GM23338 (cell line): ENCODE measurements around the gene NEK4. TPM values are rescaled to one million over a fixed set of nuclear protein-coding genes. Genes with fewer than 3 reads are reported as not detected.

Source experiments
- ATAC-seq: fragments of 200-7000 bp; cut with Tn5 transposase; 3 replicates; pipeline ENCODE4 v1.9.1; 2020
- DNase-seq: peaks from one replicate; pipeline ENCODE4 v3.0.0-alpha.2; 2015; ENCODE audit warnings: low spot score
- H2AFZ ChIP-seq: fragments of 200-600 bp; sonication (generic); 2 replicates; pipeline ENCODE4 v1.8.0; 2016; ENCODE audit warnings: antibody characterized with exemption, mild to moderate bottlenecking, moderate library complexity
- H3F3A ChIP-seq: fragments of 200-600 bp; sonication (generic); replicated peaks from 2 replicates; pipeline ENCODE4 v1.8.0; 2017; ENCODE audit warnings: antibody characterized with exemption, mixed run types, low read depth
- H3K27ac ChIP-seq: fragments of 200-600 bp; sonication (generic); 2 replicates; pipeline ENCODE4 v1.6.1; 2016; ENCODE audit warnings: low read depth
- H3K27me3 ChIP-seq: fragments of 200-600 bp; sonication (generic); 2 replicates; pipeline ENCODE4 v1.8.0; 2016; ENCODE audit warnings: mild to moderate bottlenecking, mixed run types, moderate library complexity; ENCODE audit not compliant: insufficient read depth
- H3K36me3 ChIP-seq: fragments of 200-600 bp; sonication (generic); 2 replicates; pipeline ENCODE4 v1.8.0; 2016; ENCODE audit warnings: mild to moderate bottlenecking; ENCODE audit not compliant: insufficient read depth
- H3K4me1 ChIP-seq: fragments of 200-600 bp; sonication (generic); 2 replicates; pipeline ENCODE4 v1.8.0; 2016; ENCODE audit warnings: mild to moderate bottlenecking, moderate library complexity; ENCODE audit not compliant: insufficient read depth
- H3K4me2 ChIP-seq: fragments of 200-600 bp; sonication (generic); 2 replicates; pipeline ENCODE4 v1.7.1; 2017; ENCODE audit warnings: mixed run types
- H3K4me3 ChIP-seq: fragments of 200-600 bp; sonication (generic); 2 replicates; pipeline ENCODE4 v1.6.1; 2016; ENCODE audit warnings: mixed run types
- H3K79me2 ChIP-seq: fragments of 200-600 bp; sonication (generic); replicated peaks from 2 replicates; pipeline ENCODE4 v1.8.0; 2017; ENCODE audit warnings: mild to moderate bottlenecking; ENCODE audit not compliant: insufficient read depth
- H3K9me2 ChIP-seq: fragments of 200-600 bp; sonication (generic); 2 replicates; pipeline ENCODE4 v1.8.0; 2017; ENCODE audit not compliant: insufficient read depth
- H4K20me1 ChIP-seq: fragments of 200-600 bp; sonication (generic); replicated peaks from 2 replicates; pipeline ENCODE4 v1.8.0; 2017; ENCODE audit warnings: mild to moderate bottlenecking; ENCODE audit not compliant: insufficient read depth
- H3K27ac Mint-ChIP-seq: 2 replicates; pipeline ENCODE4 v1.8.0; 2020; ENCODE audit warnings: inconsistent platforms, mild to moderate bottlenecking, moderate library complexity, mixed read lengths
- H3K27me3 Mint-ChIP-seq: 3 replicates; pipeline ENCODE4 v1.8.0; 2022; ENCODE audit warnings: low read depth, mild to moderate bottlenecking, moderate library complexity, mixed read lengths, inconsistent platforms; ENCODE audit not compliant: insufficient read depth, poor library complexity
- H3K36me3 Mint-ChIP-seq: 3 replicates; pipeline ENCODE4 v1.8.0; 2021; ENCODE audit warnings: low read depth, mild to moderate bottlenecking, inconsistent platforms, moderate library complexity, mixed read lengths
- H3K4me1 Mint-ChIP-seq: 3 replicates; pipeline ENCODE4 v1.8.0; 2020; ENCODE audit warnings: mild to moderate bottlenecking, inconsistent platforms, mixed read lengths
- H3K4me3 Mint-ChIP-seq: 3 replicates; pipeline ENCODE4 v1.8.0; 2021; ENCODE audit warnings: moderate library complexity, mild to moderate bottlenecking, inconsistent platforms, mixed read lengths
- H3K9me3 Mint-ChIP-seq: 3 replicates; pipeline ENCODE4 v1.8.0; 2020; ENCODE audit warnings: moderate library complexity, mild to moderate bottlenecking, inconsistent platforms, mixed read lengths
- EZH2 ChIP-seq: fragments of 200-600 bp; sonication (generic); IDR thresholded peaks from one replicate; pipeline ENCODE4 v1.8.0; 2017; ENCODE audit warnings: antibody characterized with exemption, mild to moderate bottlenecking, low read depth; ENCODE audit not compliant: unreplicated experiment
- JUNB ChIP-seq: IDR thresholded peaks from one replicate; pipeline ENCODE4 v1.6.1; 2016; ENCODE audit warnings: antibody characterized with exemption; ENCODE audit not compliant: unreplicated experiment
- POLR2AphosphoS5 ChIP-seq: IDR thresholded peaks from 2 replicates; pipeline ENCODE4 v1.6.1; 2016; ENCODE audit warnings: antibody characterized with exemption, low read depth
- STAT1 ChIP-seq: IDR thresholded peaks from one replicate; pipeline ENCODE4 v1.6.1; 2016; ENCODE audit warnings: antibody characterized with exemption; ENCODE audit not compliant: unreplicated experiment
- ZNF114 ChIP-seq: fragments of 250-450 bp; sonication (Bioruptor Pico); IDR thresholded peaks from 2 replicates; pipeline ENCODE4 v1.5.0; 2020; ENCODE audit warnings: mild to moderate bottlenecking, moderate library complexity
- ZNF331 ChIP-seq: fragments of 250-450 bp; sonication (Bioruptor Pico); IDR thresholded peaks from 2 replicates; pipeline ENCODE4 v1.5.0; 2020; ENCODE audit warnings: low read depth, mild to moderate bottlenecking, moderate library complexity
- polyA plus RNA-seq: library from polyadenylated mRNA; unstranded; fragments of >200 nt; fragmentation: Nextera tagmentation; extraction: Ambion mirVana; gene quantifications from 2 replicates; pipeline ENCODE4 v1.2.1, GENCODE V29; 2016
- total RNA-seq: library from RNA; depleted of rRNA; stranded (reverse); fragments of >200 nt; shearing (Covaris generic); gene quantifications from 2 replicates; pipeline ENCODE4 v1.2.3, GENCODE V29; 2014
- TF ChIP-seq, protein P1 (sequence below): fragments of 250-450 bp; sonication (Bioruptor Pico); IDR thresholded peaks from 2 replicates; pipeline ENCODE4 v1.5.0; 2020; ENCODE audit warnings: mild to moderate bottlenecking, moderate library complexity
- TF ChIP-seq, protein P2 (sequence below), 2 experiments: fragments of 200-600 bp in 1 of 2; sonication (generic) in 1 of 2; conservative IDR thresholded peaks; 2 replicates each; pipeline versions ENCODE4 v1.5.1 to v1.6.1; 2016 to 2017; ENCODE audit warnings: antibody characterized with exemption in 2 of 2, low read depth in 2 of 2, mild to moderate bottlenecking in 2 of 2, moderate library complexity in 1 of 2
- TF ChIP-seq, protein P3 (sequence below): IDR thresholded peaks from one replicate; pipeline ENCODE4 v1.6.1; 2018; ENCODE audit warnings: antibody characterized with exemption; ENCODE audit not compliant: unreplicated experiment

NEK4 gene
- total and polyA plus RNA-seq, 2 experiments from 2014 or later = 8.6 to 42.7 TPM

DNA sequence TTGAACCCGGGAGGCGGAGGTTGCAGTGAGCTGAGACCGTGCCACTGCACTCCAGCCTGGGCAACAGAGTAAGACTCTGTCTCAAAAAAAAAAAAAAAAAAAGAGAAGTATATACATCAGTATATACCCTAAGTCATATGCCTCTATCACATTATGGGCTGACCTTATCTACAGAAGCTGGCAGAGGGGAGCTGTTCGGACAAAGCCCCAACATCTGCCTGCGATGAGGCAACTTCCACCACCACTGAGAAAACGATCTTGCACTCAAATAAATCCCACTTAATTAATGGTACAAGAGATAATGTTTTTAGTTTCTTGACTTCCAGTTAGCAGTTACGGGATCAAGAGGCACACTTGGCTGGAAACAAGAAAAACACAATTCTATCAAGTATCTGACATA lies 67.4 kb downstream of the NEK4 start:
- Mint-ChIP-seq H3K36me3 (peaks cover 8% of the 10 kb centered on the region), H3K27ac (no peak overlapping the region), H3K9me3 (no peaks in the 10 kb centered on the region), H3K4me3 (no peak overlapping the region), H3K4me1 (peaks cover 13% of the 10 kb centered on the region), H3K27me3 (peaks cover 16% of the 10 kb centered on the region)
- Histone ChIP-seq H3K27me3 (no peaks in the 10 kb centered on the region), H3K79me2 (peaks cover 50% of the 10 kb centered on the region), H3F3A (peaks cover 3% of the 10 kb centered on the region; the same call in 1 of the 2 replicates), H3K36me3 (peaks cover 14% of the 10 kb centered on the region), H4K20me1 (peaks cover 19% of the 10 kb centered on the region), H3K4me1 (peaks cover 10% of the 10 kb centered on the region), H3K4me2 (no peak overlapping the region), H2AFZ (no peak overlapping the region), H3K4me3 (no peak overlapping the region), H3K27ac (no peak overlapping the region), H3K9me2 (no peaks in the 10 kb centered on the region)
- DNase-seq (no peak), ATAC-seq (no peak)
- TF ChIP-seq POLR2AphosphoS5 = no peak
- TF ChIP-seq STAT1 = no peak
- TF ChIP-seq ZNF331 (CRISPR knock-in tag) = no peak
- no peak for TF ChIP-seq ZNF114 (CRISPR knock-in tag)
- TF ChIP-seq JUNB = no peak
- TF ChIP-seq, protein P1, sequence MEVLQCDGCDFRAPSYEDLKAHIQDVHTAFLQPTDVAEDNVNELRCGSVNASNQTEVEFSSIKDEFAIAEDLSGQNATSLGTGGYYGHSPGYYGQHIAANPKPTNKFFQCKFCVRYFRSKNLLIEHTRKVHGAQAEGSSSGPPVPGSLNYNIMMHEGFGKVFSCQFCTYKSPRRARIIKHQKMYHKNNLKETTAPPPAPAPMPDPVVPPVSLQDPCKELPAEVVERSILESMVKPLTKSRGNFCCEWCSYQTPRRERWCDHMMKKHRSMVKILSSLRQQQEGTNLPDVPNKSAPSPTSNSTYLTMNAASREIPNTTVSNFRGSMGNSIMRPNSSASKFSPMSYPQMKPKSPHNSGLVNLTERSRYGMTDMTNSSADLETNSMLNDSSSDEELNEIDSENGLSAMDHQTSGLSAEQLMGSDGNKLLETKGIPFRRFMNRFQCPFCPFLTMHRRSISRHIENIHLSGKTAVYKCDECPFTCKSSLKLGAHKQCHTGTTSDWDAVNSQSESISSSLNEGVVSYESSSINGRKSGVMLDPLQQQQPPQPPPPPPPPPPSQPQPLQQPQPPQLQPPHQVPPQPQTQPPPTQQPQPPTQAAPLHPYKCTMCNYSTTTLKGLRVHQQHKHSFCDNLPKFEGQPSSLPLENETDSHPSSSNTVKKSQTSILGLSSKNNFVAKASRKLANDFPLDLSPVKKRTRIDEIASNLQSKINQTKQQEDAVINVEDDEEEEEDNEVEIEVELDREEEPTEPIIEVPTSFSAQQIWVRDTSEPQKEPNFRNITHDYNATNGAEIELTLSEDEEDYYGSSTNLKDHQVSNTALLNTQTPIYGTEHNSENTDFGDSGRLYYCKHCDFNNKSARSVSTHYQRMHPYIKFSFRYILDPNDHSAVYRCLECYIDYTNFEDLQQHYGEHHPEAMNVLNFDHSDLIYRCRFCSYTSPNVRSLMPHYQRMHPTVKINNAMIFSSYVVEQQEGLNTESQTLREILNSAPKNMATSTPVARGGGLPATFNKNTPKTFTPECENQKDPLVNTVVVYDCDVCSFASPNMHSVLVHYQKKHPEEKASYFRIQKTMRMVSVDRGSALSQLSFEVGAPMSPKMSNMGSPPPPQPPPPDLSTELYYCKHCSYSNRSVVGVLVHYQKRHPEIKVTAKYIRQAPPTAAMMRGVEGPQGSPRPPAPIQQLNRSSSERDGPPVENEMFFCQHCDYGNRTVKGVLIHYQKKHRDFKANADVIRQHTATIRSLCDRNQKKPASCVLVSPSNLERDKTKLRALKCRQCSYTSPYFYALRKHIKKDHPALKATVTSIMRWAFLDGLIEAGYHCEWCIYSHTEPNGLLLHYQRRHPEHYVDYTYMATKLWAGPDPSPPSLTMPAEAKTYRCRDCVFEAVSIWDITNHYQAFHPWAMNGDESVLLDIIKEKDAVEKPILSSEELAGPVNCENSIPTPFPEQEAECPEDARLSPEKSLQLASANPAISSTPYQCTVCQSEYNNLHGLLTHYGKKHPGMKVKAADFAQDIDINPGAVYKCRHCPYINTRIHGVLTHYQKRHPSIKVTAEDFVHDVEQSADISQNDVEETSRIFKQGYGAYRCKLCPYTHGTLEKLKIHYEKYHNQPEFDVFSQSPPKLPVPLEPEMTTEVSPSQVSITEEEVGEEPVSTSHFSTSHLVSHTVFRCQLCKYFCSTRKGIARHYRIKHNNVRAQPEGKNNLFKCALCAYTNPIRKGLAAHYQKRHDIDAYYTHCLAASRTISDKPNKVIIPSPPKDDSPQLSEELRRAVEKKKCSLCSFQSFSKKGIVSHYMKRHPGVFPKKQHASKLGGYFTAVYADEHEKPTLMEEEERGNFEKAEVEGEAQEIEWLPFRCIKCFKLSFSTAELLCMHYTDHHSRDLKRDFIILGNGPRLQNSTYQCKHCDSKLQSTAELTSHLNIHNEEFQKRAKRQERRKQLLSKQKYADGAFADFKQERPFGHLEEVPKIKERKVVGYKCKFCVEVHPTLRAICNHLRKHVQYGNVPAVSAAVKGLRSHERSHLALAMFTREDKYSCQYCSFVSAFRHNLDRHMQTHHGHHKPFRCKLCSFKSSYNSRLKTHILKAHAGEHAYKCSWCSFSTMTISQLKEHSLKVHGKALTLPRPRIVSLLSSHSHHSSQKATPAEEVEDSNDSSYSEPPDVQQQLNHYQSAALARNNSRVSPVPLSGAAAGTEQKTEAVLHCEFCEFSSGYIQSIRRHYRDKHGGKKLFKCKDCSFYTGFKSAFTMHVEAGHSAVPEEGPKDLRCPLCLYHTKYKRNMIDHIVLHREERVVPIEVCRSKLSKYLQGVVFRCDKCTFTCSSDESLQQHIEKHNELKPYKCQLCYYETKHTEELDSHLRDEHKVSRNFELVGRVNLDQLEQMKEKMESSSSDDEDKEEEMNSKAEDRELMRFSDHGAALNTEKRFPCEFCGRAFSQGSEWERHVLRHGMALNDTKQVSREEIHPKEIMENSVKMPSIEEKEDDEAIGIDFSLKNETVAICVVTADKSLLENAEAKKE = no peak
- TF ChIP-seq, protein P2, sequence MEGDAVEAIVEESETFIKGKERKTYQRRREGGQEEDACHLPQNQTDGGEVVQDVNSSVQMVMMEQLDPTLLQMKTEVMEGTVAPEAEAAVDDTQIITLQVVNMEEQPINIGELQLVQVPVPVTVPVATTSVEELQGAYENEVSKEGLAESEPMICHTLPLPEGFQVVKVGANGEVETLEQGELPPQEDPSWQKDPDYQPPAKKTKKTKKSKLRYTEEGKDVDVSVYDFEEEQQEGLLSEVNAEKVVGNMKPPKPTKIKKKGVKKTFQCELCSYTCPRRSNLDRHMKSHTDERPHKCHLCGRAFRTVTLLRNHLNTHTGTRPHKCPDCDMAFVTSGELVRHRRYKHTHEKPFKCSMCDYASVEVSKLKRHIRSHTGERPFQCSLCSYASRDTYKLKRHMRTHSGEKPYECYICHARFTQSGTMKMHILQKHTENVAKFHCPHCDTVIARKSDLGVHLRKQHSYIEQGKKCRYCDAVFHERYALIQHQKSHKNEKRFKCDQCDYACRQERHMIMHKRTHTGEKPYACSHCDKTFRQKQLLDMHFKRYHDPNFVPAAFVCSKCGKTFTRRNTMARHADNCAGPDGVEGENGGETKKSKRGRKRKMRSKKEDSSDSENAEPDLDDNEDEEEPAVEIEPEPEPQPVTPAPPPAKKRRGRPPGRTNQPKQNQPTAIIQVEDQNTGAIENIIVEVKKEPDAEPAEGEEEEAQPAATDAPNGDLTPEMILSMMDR (conservative IDR thresholded peaks at IDR 0.05; ENCODE audit: low read depth in 2 of 2) = no peak
- no peak for TF ChIP-seq EZH2
- TF ChIP-seq, protein P3, sequence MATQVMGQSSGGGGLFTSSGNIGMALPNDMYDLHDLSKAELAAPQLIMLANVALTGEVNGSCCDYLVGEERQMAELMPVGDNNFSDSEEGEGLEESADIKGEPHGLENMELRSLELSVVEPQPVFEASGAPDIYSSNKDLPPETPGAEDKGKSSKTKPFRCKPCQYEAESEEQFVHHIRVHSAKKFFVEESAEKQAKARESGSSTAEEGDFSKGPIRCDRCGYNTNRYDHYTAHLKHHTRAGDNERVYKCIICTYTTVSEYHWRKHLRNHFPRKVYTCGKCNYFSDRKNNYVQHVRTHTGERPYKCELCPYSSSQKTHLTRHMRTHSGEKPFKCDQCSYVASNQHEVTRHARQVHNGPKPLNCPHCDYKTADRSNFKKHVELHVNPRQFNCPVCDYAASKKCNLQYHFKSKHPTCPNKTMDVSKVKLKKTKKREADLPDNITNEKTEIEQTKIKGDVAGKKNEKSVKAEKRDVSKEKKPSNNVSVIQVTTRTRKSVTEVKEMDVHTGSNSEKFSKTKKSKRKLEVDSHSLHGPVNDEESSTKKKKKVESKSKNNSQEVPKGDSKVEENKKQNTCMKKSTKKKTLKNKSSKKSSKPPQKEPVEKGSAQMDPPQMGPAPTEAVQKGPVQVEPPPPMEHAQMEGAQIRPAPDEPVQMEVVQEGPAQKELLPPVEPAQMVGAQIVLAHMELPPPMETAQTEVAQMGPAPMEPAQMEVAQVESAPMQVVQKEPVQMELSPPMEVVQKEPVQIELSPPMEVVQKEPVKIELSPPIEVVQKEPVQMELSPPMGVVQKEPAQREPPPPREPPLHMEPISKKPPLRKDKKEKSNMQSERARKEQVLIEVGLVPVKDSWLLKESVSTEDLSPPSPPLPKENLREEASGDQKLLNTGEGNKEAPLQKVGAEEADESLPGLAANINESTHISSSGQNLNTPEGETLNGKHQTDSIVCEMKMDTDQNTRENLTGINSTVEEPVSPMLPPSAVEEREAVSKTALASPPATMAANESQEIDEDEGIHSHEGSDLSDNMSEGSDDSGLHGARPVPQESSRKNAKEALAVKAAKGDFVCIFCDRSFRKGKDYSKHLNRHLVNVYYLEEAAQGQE = no peak
